Vagina (tissue), 2 donors: ENCODE results near the gene DHRSX.

Experiments used
- POLR2A ChIP-seq, 2 donors: fragments of 450-650 bp; IDR thresholded peaks; one replicate each; pipeline ENCODE4 v1.6.1; 2017; ENCODE audit warnings: antibody characterized with exemption in 2 of 2, mild to moderate bottlenecking in 2 of 2, moderate library complexity in 2 of 2
- POLR2AphosphoS5 ChIP-seq, 2 donors: sonication (generic); formaldehyde crosslinking; IDR thresholded peaks; one replicate each; pipeline ENCODE4 v1.9.0; 2017; ENCODE audit warnings: antibody characterized with exemption in 2 of 2, mild to moderate bottlenecking in 2 of 2, low read depth in 1 of 2; ENCODE audit not compliant: insufficient read depth in 1 of 2
- TF ChIP-seq, protein P1 (sequence below), 3 experiments: fragments of 450-650 bp in 2 of 3; fragments of 200-600 bp in 1 of 3; sonication (generic) in 1 of 3; IDR thresholded peaks; one replicate each; pipeline ENCODE4 v1.5.1; 2017 to 2019; ENCODE audit warnings: antibody characterized with exemption in 3 of 3, mild to moderate bottlenecking in 2 of 3, moderate library complexity in 2 of 3

DNA sequence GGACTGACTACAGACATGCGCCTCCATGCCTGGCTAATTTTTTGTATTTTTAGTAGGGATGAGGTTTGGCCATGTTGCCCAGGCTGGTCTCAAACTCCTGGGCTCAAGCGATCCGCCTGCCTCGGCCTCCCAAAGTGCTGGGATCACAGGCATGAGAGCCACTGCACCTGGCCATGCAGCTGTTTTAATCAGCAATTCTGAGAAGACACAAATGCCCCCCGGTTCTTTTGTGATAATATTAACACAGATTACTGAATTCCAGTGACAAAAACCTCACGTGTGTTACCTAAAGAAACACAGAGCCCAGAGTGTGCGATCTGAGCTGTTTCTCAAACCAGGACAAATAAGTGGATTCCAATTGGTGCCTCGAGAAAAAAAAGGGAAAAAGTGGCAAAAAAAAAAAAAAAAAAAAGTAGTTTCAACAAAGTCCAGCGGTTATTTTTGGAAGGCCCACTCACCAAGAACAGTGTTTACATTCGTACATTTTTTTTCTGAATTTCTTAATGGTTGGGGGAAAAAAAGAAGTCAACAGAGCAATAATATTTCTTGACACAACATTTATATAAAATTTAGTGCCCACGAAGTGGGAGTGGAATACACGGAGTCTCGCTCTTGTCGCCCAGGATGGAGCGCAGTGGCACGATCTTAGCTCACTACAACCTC, 17.2 kb downstream of the DHRSX start:
- TF ChIP-seq, protein P1, sequence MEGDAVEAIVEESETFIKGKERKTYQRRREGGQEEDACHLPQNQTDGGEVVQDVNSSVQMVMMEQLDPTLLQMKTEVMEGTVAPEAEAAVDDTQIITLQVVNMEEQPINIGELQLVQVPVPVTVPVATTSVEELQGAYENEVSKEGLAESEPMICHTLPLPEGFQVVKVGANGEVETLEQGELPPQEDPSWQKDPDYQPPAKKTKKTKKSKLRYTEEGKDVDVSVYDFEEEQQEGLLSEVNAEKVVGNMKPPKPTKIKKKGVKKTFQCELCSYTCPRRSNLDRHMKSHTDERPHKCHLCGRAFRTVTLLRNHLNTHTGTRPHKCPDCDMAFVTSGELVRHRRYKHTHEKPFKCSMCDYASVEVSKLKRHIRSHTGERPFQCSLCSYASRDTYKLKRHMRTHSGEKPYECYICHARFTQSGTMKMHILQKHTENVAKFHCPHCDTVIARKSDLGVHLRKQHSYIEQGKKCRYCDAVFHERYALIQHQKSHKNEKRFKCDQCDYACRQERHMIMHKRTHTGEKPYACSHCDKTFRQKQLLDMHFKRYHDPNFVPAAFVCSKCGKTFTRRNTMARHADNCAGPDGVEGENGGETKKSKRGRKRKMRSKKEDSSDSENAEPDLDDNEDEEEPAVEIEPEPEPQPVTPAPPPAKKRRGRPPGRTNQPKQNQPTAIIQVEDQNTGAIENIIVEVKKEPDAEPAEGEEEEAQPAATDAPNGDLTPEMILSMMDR (IDR thresholded peaks at IDR 0.05), result no peak
- TF ChIP-seq POLR2A (IDR thresholded peaks at IDR 0.05), result no peak
- no peak for TF ChIP-seq POLR2AphosphoS5 (IDR thresholded peaks at IDR 0.05; ENCODE audit: insufficient read depth in 1 of 2, low read depth in 1 of 2)
